Suprapubic skin (tissue), 4 donors: Measurements from ENCODE around the gene LRRFIP1.

ENCODE experiments used
- POLR2A ChIP-seq, 2 donors: fragments of 450-650 bp; IDR thresholded peaks; one replicate each; pipeline ENCODE4 v1.6.1; 2017; ENCODE audit warnings: antibody characterized with exemption in 2 of 2, mild to moderate bottlenecking in 2 of 2, moderate library complexity in 2 of 2
- POLR2AphosphoS5 ChIP-seq, 3 donors: sonication (generic); formaldehyde crosslinking; IDR thresholded peaks; one replicate each; pipeline ENCODE4 v1.6.1; 2017; ENCODE audit warnings: antibody characterized with exemption in 3 of 3
- TF ChIP-seq, protein P1 (sequence below), 2 donors: fragments of 200-600 bp in 1 of 2; fragments of 450-650 bp in 1 of 2; sonication (generic) in 1 of 2; IDR thresholded peaks; one replicate each; pipeline ENCODE4 v1.5.1; 2016 to 2019; ENCODE audit warnings: antibody characterized with exemption in 2 of 2, mild to moderate bottlenecking in 1 of 2, moderate library complexity in 1 of 2

GRCh38 chr2:237670641-237671040 is 43.3 kb downstream of the LRRFIP1 start:
- TF ChIP-seq, protein P1, sequence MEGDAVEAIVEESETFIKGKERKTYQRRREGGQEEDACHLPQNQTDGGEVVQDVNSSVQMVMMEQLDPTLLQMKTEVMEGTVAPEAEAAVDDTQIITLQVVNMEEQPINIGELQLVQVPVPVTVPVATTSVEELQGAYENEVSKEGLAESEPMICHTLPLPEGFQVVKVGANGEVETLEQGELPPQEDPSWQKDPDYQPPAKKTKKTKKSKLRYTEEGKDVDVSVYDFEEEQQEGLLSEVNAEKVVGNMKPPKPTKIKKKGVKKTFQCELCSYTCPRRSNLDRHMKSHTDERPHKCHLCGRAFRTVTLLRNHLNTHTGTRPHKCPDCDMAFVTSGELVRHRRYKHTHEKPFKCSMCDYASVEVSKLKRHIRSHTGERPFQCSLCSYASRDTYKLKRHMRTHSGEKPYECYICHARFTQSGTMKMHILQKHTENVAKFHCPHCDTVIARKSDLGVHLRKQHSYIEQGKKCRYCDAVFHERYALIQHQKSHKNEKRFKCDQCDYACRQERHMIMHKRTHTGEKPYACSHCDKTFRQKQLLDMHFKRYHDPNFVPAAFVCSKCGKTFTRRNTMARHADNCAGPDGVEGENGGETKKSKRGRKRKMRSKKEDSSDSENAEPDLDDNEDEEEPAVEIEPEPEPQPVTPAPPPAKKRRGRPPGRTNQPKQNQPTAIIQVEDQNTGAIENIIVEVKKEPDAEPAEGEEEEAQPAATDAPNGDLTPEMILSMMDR (IDR thresholded peaks at IDR 0.05): no peak
- TF ChIP-seq POLR2A (IDR thresholded peaks at IDR 0.05) (no peak), POLR2AphosphoS5 (IDR thresholded peaks at IDR 0.05) (no peak)
